ENCODE data around the gene DARS2. TPM values are rescaled to one million over a fixed set of nuclear protein-coding genes. Genes with fewer than 3 reads are reported as not detected.
"Not testable (repeated sequence)": the region's sequence is repeated elsewhere in the genome, so short reads cannot be mapped to it uniquely, and the experiment has no call there.

Gene DARS2
- total and polyA plus RNA-seq, 2 experiments from 2014 or later = 13.1 to 17.7 TPM

- no peak for DNase-seq (ENCODE audit: low spot score)
- Histone ChIP-seq H3K79me2 (no peaks in the 10 kb centered on the region), H4K20me1 (ENCODE audit: insufficient read depth, poor library complexity, severe bottlenecking) (no peaks in the 10 kb centered on the region), H3K27me3 (no peaks in the 10 kb centered on the region), H3K36me3 (replicated peaks; ENCODE audit: insufficient read depth, low read depth) (no peaks in the 10 kb centered on the region), H2AFZ (no peak overlapping the region), H3K4me2 (no peak overlapping the region), H3K4me3 (no peak overlapping the region), H3K9me2 (replicated peaks; ENCODE audit: insufficient read depth) (no peaks in the 10 kb centered on the region), H3K27ac (no peak overlapping the region), H3K4me1 (ENCODE audit: insufficient read depth) (no peaks in the 10 kb centered on the region), H3K9me3 (ENCODE audit: low read depth) (no peaks in the 10 kb centered on the region)
- TF ChIP-seq EZH2phosphoT487 (IDR thresholded peaks at IDR 0.05; ENCODE audit: low read depth, severe bottlenecking, unreplicated experiment) (no peak), CTCF (IDR thresholded peaks at IDR 0.05; ENCODE audit: poor library complexity) (no peak), EZH2 (IDR thresholded peaks at IDR 0.05; ENCODE audit: borderline replicate concordance) (no peak)
Observed at GRCh38 chr1:173878251-173878650, 53.8 kb downstream of the DARS2 start.

- H3K27ac ChIP-seq; H3K9me2 ChIP-seq (replicated peaks; ENCODE audit: insufficient read depth); DNase-seq (ENCODE audit: low spot score); H3K4me1 ChIP-seq (ENCODE audit: insufficient read depth); H4K20me1 ChIP-seq (ENCODE audit: insufficient read depth, poor library complexity, severe bottlenecking); H3K27me3 ChIP-seq; H3K4me2 ChIP-seq; H3K36me3 ChIP-seq (replicated peaks; ENCODE audit: insufficient read depth, low read depth); H2AFZ ChIP-seq; H3K4me3 ChIP-seq; H3K79me2 ChIP-seq; H3K9me3 ChIP-seq (ENCODE audit: low read depth): not testable (repeated sequence)
- 94% methylated on average over 3 of the region's 4 CpGs for WGBS (ENCODE audit: low lambda C conversion rate, missing lambda C conversion rate)
Observed at GRCh38 chr1:173881117-173881516, 56.6 kb downstream of the DARS2 start.

DNA sequence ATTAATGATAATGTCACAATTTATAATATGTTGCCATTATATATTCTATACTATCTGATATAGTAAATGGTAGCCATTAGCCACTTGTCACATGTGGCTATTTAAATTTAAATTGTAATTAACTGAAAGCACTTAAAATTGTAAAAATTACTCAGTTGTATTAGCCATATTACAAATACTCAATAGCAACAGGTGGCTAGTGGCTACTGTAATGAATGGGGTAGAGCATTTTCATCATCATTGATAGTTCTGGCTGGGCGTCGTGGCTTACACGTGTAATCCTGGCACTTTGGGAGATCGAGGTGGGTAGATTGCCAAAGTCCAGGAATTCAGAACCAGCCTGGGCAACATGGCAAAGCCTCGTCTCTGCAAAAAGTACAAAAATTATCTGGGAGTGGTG lies 60.2 kb downstream of the DARS2 start:
- H3K4me3 ChIP-seq = no peak overlapping the region
- H3K9me2 ChIP-seq (replicated peaks; ENCODE audit: insufficient read depth) = no peaks in the 10 kb centered on the region
- DNase-seq (ENCODE audit: low spot score) = no peak
- H3K4me1 ChIP-seq (ENCODE audit: insufficient read depth) = no peaks in the 10 kb centered on the region
- no peak for TF ChIP-seq EZH2 (IDR thresholded peaks at IDR 0.05; ENCODE audit: borderline replicate concordance)
- TF ChIP-seq CTCF (IDR thresholded peaks at IDR 0.05; ENCODE audit: poor library complexity) = no peak
- no peak for TF ChIP-seq EZH2phosphoT487 (IDR thresholded peaks at IDR 0.05; ENCODE audit: low read depth, severe bottlenecking, unreplicated experiment)
- no peak overlapping the region for H3K27ac ChIP-seq
- no peak overlapping the region for H2AFZ ChIP-seq
- no peaks in the 10 kb centered on the region for H3K9me3 ChIP-seq (ENCODE audit: low read depth)
- H3K36me3 ChIP-seq (replicated peaks; ENCODE audit: insufficient read depth, low read depth) = no peaks in the 10 kb centered on the region
- no peaks in the 10 kb centered on the region for H4K20me1 ChIP-seq (ENCODE audit: insufficient read depth, poor library complexity, severe bottlenecking)
- no peaks in the 10 kb centered on the region for H3K79me2 ChIP-seq
- H3K27me3 ChIP-seq = no peaks in the 10 kb centered on the region
- 95% methylated on average over 5 of the region's 5 CpGs for WGBS (ENCODE audit: low lambda C conversion rate, missing lambda C conversion rate)
- H3K4me2 ChIP-seq = no peak overlapping the region

DNA sequence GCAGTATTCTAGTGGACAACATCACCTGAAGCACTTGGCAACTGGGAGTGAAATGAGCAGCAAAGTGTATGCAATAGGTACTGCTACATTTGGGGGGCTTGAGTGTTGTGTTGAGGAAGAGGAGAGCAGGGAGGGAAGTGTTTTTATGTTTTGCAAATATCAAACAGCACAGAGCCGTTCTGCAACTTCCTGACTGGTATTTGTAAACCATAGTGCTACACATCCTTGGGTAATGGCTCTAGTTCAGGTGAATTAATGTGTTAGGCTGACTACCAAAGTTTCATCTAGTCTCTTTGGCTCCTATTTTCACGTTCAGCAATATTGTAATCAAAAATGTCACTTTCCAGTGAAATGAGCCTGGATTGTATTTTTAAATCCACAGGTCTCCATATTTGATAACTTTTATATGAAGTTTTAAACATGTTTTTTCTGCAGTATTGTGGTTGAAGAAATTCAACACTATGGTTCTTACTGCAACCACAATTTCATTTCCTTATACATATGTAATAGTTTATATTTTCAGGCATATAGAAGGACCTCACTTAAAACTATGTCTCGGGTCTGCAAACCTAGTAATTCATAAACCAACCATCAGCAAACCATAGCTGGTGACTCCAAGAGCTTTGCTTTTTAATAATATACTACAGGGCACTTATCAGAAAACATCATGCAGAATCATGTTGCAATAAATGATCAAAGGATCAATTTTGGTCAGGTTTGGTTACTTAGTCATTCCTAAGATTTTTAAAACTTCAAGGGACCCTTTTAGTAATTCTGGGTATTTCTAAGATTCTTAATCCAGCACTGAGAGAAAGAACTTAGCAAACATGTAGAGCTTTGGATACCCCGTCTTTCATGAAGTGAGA lies 62.5 kb downstream of the DARS2 start:
- H3K27ac ChIP-seq = no peak overlapping the region
- H3K4me3 ChIP-seq = no peak overlapping the region
- H3K9me3 ChIP-seq (ENCODE audit: low read depth) = no peaks in the 10 kb centered on the region
- H3K27me3 ChIP-seq = no peaks in the 10 kb centered on the region
- no peak for DNase-seq (ENCODE audit: low spot score)
- no peak overlapping the region for H3K4me2 ChIP-seq
- 90% methylated on average over 4 of the region's 4 CpGs for WGBS (ENCODE audit: low lambda C conversion rate, missing lambda C conversion rate)
- H2AFZ ChIP-seq = no peak overlapping the region
- no peaks in the 10 kb centered on the region for H3K9me2 ChIP-seq (replicated peaks; ENCODE audit: insufficient read depth)
- TF ChIP-seq EZH2 (IDR thresholded peaks at IDR 0.05; ENCODE audit: borderline replicate concordance) (no peak), CTCF (IDR thresholded peaks at IDR 0.05; ENCODE audit: poor library complexity) (no peak), EZH2phosphoT487 (IDR thresholded peaks at IDR 0.05; ENCODE audit: low read depth, severe bottlenecking, unreplicated experiment) (no peak)
- H3K4me1 ChIP-seq (ENCODE audit: insufficient read depth) = no peaks in the 10 kb centered on the region
- H3K36me3 ChIP-seq (replicated peaks; ENCODE audit: insufficient read depth, low read depth) = no peaks in the 10 kb centered on the region
- no peaks in the 10 kb centered on the region for H4K20me1 ChIP-seq (ENCODE audit: insufficient read depth, poor library complexity, severe bottlenecking)
- no peaks in the 10 kb centered on the region for H3K79me2 ChIP-seq
